WERI-Rb-1 (cell line): ENCODE data around the gene INCENP.

Source experiments
- DNase-seq: peaks from one replicate; pipeline ENCODE4 v3.0.0-alpha.2; 2020
- H3K27ac ChIP-seq: fragments of 250-450 bp; sonication (Bioruptor Pico); 2 replicates; pipeline ENCODE4 v1.5.1; 2020; ENCODE audit warnings: mild to moderate bottlenecking, moderate library complexity
- H3K27me3 ChIP-seq: fragments of 250-450 bp; sonication (Bioruptor Pico); 2 replicates; pipeline ENCODE4 v1.5.1; 2021; ENCODE audit warnings: mild to moderate bottlenecking, low read depth, moderate library complexity; ENCODE audit not compliant: insufficient read depth, severe bottlenecking
- H3K36me3 ChIP-seq: fragments of 250-450 bp; sonication (Bioruptor Pico); 2 replicates; pipeline ENCODE4 v1.5.1; 2020; ENCODE audit warnings: mild to moderate bottlenecking, moderate library complexity
- H3K4me3 ChIP-seq: 2 replicates; pipeline ENCODE4 v1.5.1; 2011; ENCODE audit warnings: low read depth, mild to moderate bottlenecking, control low read depth, low read length
- H3K9me3 ChIP-seq: fragments of 250-450 bp; sonication (Bioruptor Pico); 2 replicates; pipeline ENCODE4 v1.5.1; 2021; ENCODE audit warnings: mild to moderate bottlenecking, moderate library complexity; ENCODE audit not compliant: severe bottlenecking
- CTCF ChIP-seq: IDR thresholded peaks from 2 replicates; pipeline ENCODE4 v1.5.1; 2011; ENCODE audit warnings: low read depth, mild to moderate bottlenecking, control low read depth, inconsistent platforms, low read length

INCENP gene

GRCh38 chr11:62153617-62154016 is 29.8 kb downstream of the INCENP start:
- no peak for DNase-seq
- Histone ChIP-seq H3K4me3 (no peak overlapping the region), H3K36me3 (peaks cover 43% of the 10 kb centered on the region), H3K9me3 (no peaks in the 10 kb centered on the region), H3K27me3 (no peaks in the 10 kb centered on the region), H3K27ac (no peak overlapping the region)
- TF ChIP-seq CTCF: no peak

GRCh38 chr11:62157603-62158002 is 33.8 kb downstream of the INCENP start:
- peaks cover 9% of the 10 kb centered on the region for H3K36me3 ChIP-seq
- DNase-seq: no peak

GRCh38 chr11:62166371-62166770 is 42.6 kb downstream of the INCENP start:
- Histone ChIP-seq H3K36me3 (no peaks in the 10 kb centered on the region), H3K27me3 (no peaks in the 10 kb centered on the region), H3K4me3 (no peak overlapping the region), H3K27ac (no peak overlapping the region), H3K9me3 (no peaks in the 10 kb centered on the region)
- no peak for TF ChIP-seq CTCF
- DNase-seq: no peak

More at GRCh38 chr11:62157603-62158002, 33.8 kb downstream of the INCENP start:
- H3K4me3 ChIP-seq: no peak overlapping the region
- no peak for TF ChIP-seq CTCF
- H3K27ac ChIP-seq: no peak overlapping the region
- no peaks in the 10 kb centered on the region for H3K9me3 ChIP-seq
- H3K27me3 ChIP-seq: peaks cover 2% of the 10 kb centered on the region

GRCh38 chr11:62169448-62169847 is 45.6 kb downstream of the INCENP start:
- Histone ChIP-seq H3K36me3 (no peaks in the 10 kb centered on the region), H3K27me3 (no peaks in the 10 kb centered on the region), H3K4me3 (no peak overlapping the region), H3K9me3 (no peaks in the 10 kb centered on the region), H3K27ac (no peak overlapping the region)
- no peak for TF ChIP-seq CTCF
- no peak for DNase-seq

GRCh38 chr11:62169935-62170334 is 46.1 kb downstream of the INCENP start:
- no peak for TF ChIP-seq CTCF
- H3K36me3 ChIP-seq: no peaks in the 10 kb centered on the region
- DNase-seq: no peak
- H3K27ac ChIP-seq: no peak overlapping the region
- H3K27me3 ChIP-seq: no peaks in the 10 kb centered on the region
- H3K4me3 ChIP-seq: no peak overlapping the region
- H3K9me3 ChIP-seq: no peaks in the 10 kb centered on the region

- peak; percentile 76 for TF ChIP-seq CTCF
- peak; percentile 90 for DNase-seq
- Histone ChIP-seq H3K9me3 (no peaks in the 10 kb centered on the region), H3K27ac (no peak overlapping the region), H3K27me3 (no peaks in the 10 kb centered on the region), H3K4me3 (peak overlapping the region; percentile 38), H3K36me3 (no peaks in the 10 kb centered on the region)
These were observed 47.5 kb downstream of the INCENP start for GRCh38 chr11:62171261-62171723.
